Activated naive CD4-positive, alpha-beta T cell treated with anti-CD3 and anti-CD28 coated beads, Interleukin-2, amount 10 ng/mL, durations not matched to agents 5 hours and 36 hours (primary cell): ENCODE data around the gene KMT5C. TPM values are rescaled to one million over a fixed set of nuclear protein-coding genes. Genes with fewer than 3 reads are reported as not detected.

Experiments
- total RNA-seq, 2 experiments: library from RNA; stranded (reverse); gene quantifications; one replicate each; pipeline ENCODE4 v1.2.3, GENCODE V29; 2021

The KMT5C gene
- total RNA-seq = 10 to 100 TPM; 24.2 to 25.6 TPM

GRCh38 chr19:55339105-55339888 lies at the start of gene KMT5C:
TSS of gene KMT5C (plus strand) at chr19:55339876. CDS start at chr19:55341937, 2,061 bp downstream.

GRCh38 chr19:55325172-55325571 lies 14.5 kb upstream of the KMT5C start, which contains the start of gene TMEM150B:
TSS of gene TMEM150B (minus strand) at chr19:55325341. CDS start at chr19:55321036, 4,305 bp downstream.

GRCh38 chr19:55354698-55355212 lies 15.1 kb downstream of the KMT5C start, which contains the start of gene COX6B2:
TSS of gene COX6B2 (minus strand) at chr19:55354719. CDS start at chr19:55354521, 198 bp downstream.

GRCh38 chr19:55362990-55363716 lies 23.5 kb downstream of the KMT5C start, which contains the start of gene GARIN5B:
TSS of gene GARIN5B (minus strand) at chr19:55363260. CDS start at chr19:55363066, 194 bp downstream.

GRCh38 chr19:55370305-55370988 lies 30.8 kb downstream of the KMT5C start, which contains the start of gene IL11:
TSS of gene IL11 (minus strand) at chr19:55370463. CDS start at chr19:55370310, 153 bp downstream.

GRCh38 chr19:55376241-55376933 lies 36.7 kb downstream of the KMT5C start, which contains the start of gene TMEM190:
TSS of gene TMEM190 (plus strand) at chr19:55376826. CDS start at chr19:55376854, 28 bp downstream.

GRCh38 chr19:55384131-55384919 lies 44.6 kb downstream of the KMT5C start, which contains the start of gene TMEM238:
TSS of gene TMEM238 (minus strand) at chr19:55384292. CDS start at chr19:55384259, 33 bp downstream.

GRCh38 chr19:55385724-55386492 lies 46.2 kb downstream of the KMT5C start, which contains the start of gene RPL28:
TSS of gene RPL28 (plus strand) at chr19:55385932. CDS start at chr19:55386358, 426 bp downstream.

Other genes starting within 250 kb of the KMT5C start
- gene PPP1R12C, start 222.2 kb upstream of the KMT5C start, total RNA-seq = 100 to 1,000 TPM; 135 to 141 TPM
- not detected for gene TNNT1, start 190.7 kb upstream of the KMT5C start, total RNA-seq
- gene TNNI3, start 182.1 kb upstream of the KMT5C start, total RNA-seq = not detected
- gene DNAAF3, start 173.3 kb upstream of the KMT5C start, total RNA-seq = not detected
- gene SYT5, start 159.6 kb upstream of the KMT5C start, total RNA-seq = not detected
- not detected for gene PTPRH, start 130.4 kb upstream of the KMT5C start, total RNA-seq
- gene TMEM86B, start 111.1 kb upstream of the KMT5C start, total RNA-seq = 10 to 100 TPM; 11.7 to 14.0 TPM
- 100 to 1,000 TPM; 179 to 181 TPM for gene PPP6R1, start 80.9 kb upstream of the KMT5C start, total RNA-seq
- gene HSPBP1, start 59.8 kb upstream of the KMT5C start, total RNA-seq = 10 to 100 TPM; 23.0 to 25.5 TPM
- gene BRSK1, start 55.9 kb upstream of the KMT5C start, total RNA-seq = 1 to 10 TPM; 4.0 to 5.9 TPM
- gene TMEM150B, start 14.5 kb upstream of the KMT5C start, total RNA-seq = under 1 TPM in 1 of 2 experiments, not detected in 1; 0.29 TPM
- gene COX6B2, start 14.8 kb downstream of the KMT5C start, total RNA-seq = under 1 TPM in 1 of 2 experiments, not detected in 1; 0.14 TPM
- not detected for gene GARIN5B, start 23.4 kb downstream of the KMT5C start, total RNA-seq
- under 1 TPM; 0.15 to 0.29 TPM for gene IL11, start 30.6 kb downstream of the KMT5C start, total RNA-seq
- not detected for gene TMEM190, start 37.0 kb downstream of the KMT5C start, total RNA-seq
- gene TMEM238, start 44.4 kb downstream of the KMT5C start, total RNA-seq = 10 to 100 TPM; 28.2 to 31.1 TPM
- 1,000 to 10,000 TPM; 3,962 to 3,998 TPM for gene RPL28, start 46.1 kb downstream of the KMT5C start, total RNA-seq
- 100 to 1,000 TPM; 146 to 148 TPM for gene UBE2S, start 67.9 kb downstream of the KMT5C start, total RNA-seq
- gene SHISA7, start 103.4 kb downstream of the KMT5C start, total RNA-seq = not detected
- 10 to 100 TPM; 15.7 to 16.6 TPM for gene ISOC2, start 121.8 kb downstream of the KMT5C start, total RNA-seq
- gene C19orf85, start 124.9 kb downstream of the KMT5C start, total RNA-seq = not detected
- 10 to 100 TPM in 1 of 2 experiments, 1 to 10 TPM in 1; 8.2 to 11.3 TPM for gene ZNF628, start 136.7 kb downstream of the KMT5C start, total RNA-seq
- gene NAT14, start 145.3 kb downstream of the KMT5C start, total RNA-seq = 1 to 10 TPM; 8.7 to 8.8 TPM
- under 1 TPM; 0.12 to 0.53 TPM for gene SSC5D, start 148.6 kb downstream of the KMT5C start, total RNA-seq
- not detected for gene SBK2, start 197.3 kb downstream of the KMT5C start, total RNA-seq
- not detected for gene SBK3, start 205.7 kb downstream of the KMT5C start, total RNA-seq
- 1 to 10 TPM; 6.4 to 7.8 TPM for gene ZNF579, start 241.0 kb downstream of the KMT5C start, total RNA-seq